Measurements from ENCODE around the gene TASOR.

TASOR gene

GRCh38 chr3:56664823-56665222 lies 18.2 kb downstream of the TASOR start:
- H3K4me2 ChIP-seq (ENCODE audit: low read depth, low read length) = no peak overlapping the region
- H4K20me1 ChIP-seq (ENCODE audit: insufficient read depth, low read length) = no peaks in the 10 kb centered on the region
- no peaks in the 10 kb centered on the region for H3K27me3 ChIP-seq (replicated peaks; ENCODE audit: insufficient read depth, low read length)
- H3K79me2 ChIP-seq (ENCODE audit: low read length) = no peaks in the 10 kb centered on the region
- no peak overlapping the region for H3K9ac ChIP-seq (ENCODE audit: low read length)
- no peaks in the 10 kb centered on the region; the same call in 1 of the 2 replicates for H3K36me3 ChIP-seq (replicated peaks; ENCODE audit: insufficient read depth, low read length)
- no peaks in the 10 kb centered on the region for H3K9me2 ChIP-seq (replicated peaks; ENCODE audit: insufficient read depth, low read length)
- H2AFZ ChIP-seq (ENCODE audit: low read length) = no peak overlapping the region
- DNase-seq = no peak
- H3F3A ChIP-seq (ENCODE audit: insufficient read depth, low read length) = no peaks in the 10 kb centered on the region
- H3K4me3 ChIP-seq (ENCODE audit: low read length) = no peak overlapping the region
- H3K9me3 ChIP-seq (replicated peaks; ENCODE audit: insufficient read depth, low read length) = no peaks in the 10 kb centered on the region
- no peak overlapping the region for H3K27ac ChIP-seq (ENCODE audit: low read length)
- TF ChIP-seq EZH2 (optimal IDR thresholded peaks at IDR 0.05; ENCODE audit: low read depth, low read length) = no peak
- no peak for TF ChIP-seq CTCF (IDR thresholded peaks at IDR 0.05; ENCODE audit: low read length)
- no peak for TF ChIP-seq EZH2phosphoT487 (IDR thresholded peaks at IDR 0.05; ENCODE audit: low read length)
- no peaks in the 10 kb centered on the region for H3K4me1 ChIP-seq (ENCODE audit: low read length)

- H3K36me3 ChIP-seq (replicated peaks; ENCODE audit: insufficient read depth, low read length) = peaks cover 3% of the 10 kb centered on the region; the same call in 1 of the 2 replicates
- H3K79me2 ChIP-seq (ENCODE audit: low read length) = peaks cover 20% of the 10 kb centered on the region
- no peak overlapping the region for H3K4me3 ChIP-seq (ENCODE audit: low read length)
These were observed 27.4 kb downstream of the TASOR start for GRCh38 chr3:56655709-56656108.

GRCh38 chr3:56654460-56654859 lies 28.6 kb downstream of the TASOR start:
- Histone ChIP-seq H3K9me2 (replicated peaks; ENCODE audit: insufficient read depth, low read length) (no peaks in the 10 kb centered on the region), H3K4me1 (ENCODE audit: low read length) (no peaks in the 10 kb centered on the region), H3K9ac (ENCODE audit: low read length) (no peak overlapping the region), H3K4me3 (ENCODE audit: low read length) (no peak overlapping the region), H3F3A (ENCODE audit: insufficient read depth, low read length) (no peaks in the 10 kb centered on the region), H3K27me3 (replicated peaks; ENCODE audit: insufficient read depth, low read length) (no peaks in the 10 kb centered on the region), H4K20me1 (ENCODE audit: insufficient read depth, low read length) (no peaks in the 10 kb centered on the region), H2AFZ (ENCODE audit: low read length) (no peak overlapping the region), H3K4me2 (ENCODE audit: low read depth, low read length) (no peak overlapping the region), H3K27ac (ENCODE audit: low read length) (no peak overlapping the region), H3K36me3 (replicated peaks; ENCODE audit: insufficient read depth, low read length) (peaks cover 3% of the 10 kb centered on the region; the same call in 1 of the 2 replicates), H3K79me2 (ENCODE audit: low read length) (peaks cover 23% of the 10 kb centered on the region), H3K9me3 (replicated peaks; ENCODE audit: insufficient read depth, low read length) (no peaks in the 10 kb centered on the region)
- DNase-seq = no peak
- TF ChIP-seq EZH2phosphoT487 (IDR thresholded peaks at IDR 0.05; ENCODE audit: low read length) (no peak), EZH2 (optimal IDR thresholded peaks at IDR 0.05; ENCODE audit: low read depth, low read length) (no peak), CTCF (IDR thresholded peaks at IDR 0.05; ENCODE audit: low read length) (no peak)

More at GRCh38 chr3:56655709-56656108, 27.4 kb downstream of the TASOR start:
- no peak overlapping the region for H3K4me2 ChIP-seq (ENCODE audit: low read depth, low read length)
- no peaks in the 10 kb centered on the region for H3K9me2 ChIP-seq (replicated peaks; ENCODE audit: insufficient read depth, low read length)
- H3F3A ChIP-seq (ENCODE audit: insufficient read depth, low read length) = no peaks in the 10 kb centered on the region
- no peak overlapping the region for H2AFZ ChIP-seq (ENCODE audit: low read length)
- TF ChIP-seq CTCF (IDR thresholded peaks at IDR 0.05; ENCODE audit: low read length) (no peak), EZH2phosphoT487 (IDR thresholded peaks at IDR 0.05; ENCODE audit: low read length) (no peak), EZH2 (optimal IDR thresholded peaks at IDR 0.05; ENCODE audit: low read depth, low read length) (no peak)
- H3K9me3 ChIP-seq (replicated peaks; ENCODE audit: insufficient read depth, low read length) = no peaks in the 10 kb centered on the region
- H3K4me1 ChIP-seq (ENCODE audit: low read length) = no peaks in the 10 kb centered on the region
- H4K20me1 ChIP-seq (ENCODE audit: insufficient read depth, low read length) = no peaks in the 10 kb centered on the region
- DNase-seq = no peak
- no peak overlapping the region for H3K9ac ChIP-seq (ENCODE audit: low read length)
- no peak overlapping the region for H3K27ac ChIP-seq (ENCODE audit: low read length)
- H3K27me3 ChIP-seq (replicated peaks; ENCODE audit: insufficient read depth, low read length) = no peaks in the 10 kb centered on the region

Data from MM.1S (cell line).